HG03103 (cell line): ENCODE measurements around the gene ACBD6.

Experiments used
- ATAC-seq: cut with Tn5 transposase; IDR thresholded peaks from one replicate; pipeline ENCODE4 v1.9.1; 2021; ENCODE audit warnings: low read depth; ENCODE audit not compliant: unreplicated experiment

ACBD6 gene

GRCh38 chr1:180248731-180249681 lies 253.4 kb downstream of the ACBD6 start:
- no peak for ATAC-seq

- no peak for ATAC-seq
Measured at GRCh38 chr1:180248176-180248575, 254.2 kb downstream of the ACBD6 start.

GRCh38 chr1:180247580-180247979 lies 254.8 kb downstream of the ACBD6 start:
- no peak for ATAC-seq

- ATAC-seq: no peak
Measured at GRCh38 chr1:180247061-180247460, 255.3 kb downstream of the ACBD6 start.

- ATAC-seq: no peak
Measured at GRCh38 chr1:180246579-180246978, 255.8 kb downstream of the ACBD6 start.

- ATAC-seq: no peak
Measured at GRCh38 chr1:180244840-180245239, 257.5 kb downstream of the ACBD6 start.

GRCh38 chr1:180243517-180244221 lies 258.7 kb downstream of the ACBD6 start:
- ATAC-seq: no peak

GRCh38 chr1:180241716-180242544 lies 260.4 kb downstream of the ACBD6 start:
- no peak for ATAC-seq

GRCh38 chr1:180239145-180240096 lies 263.0 kb downstream of the ACBD6 start:
- ATAC-seq: no peak

GRCh38 chr1:180238675-180239074 lies 263.7 kb downstream of the ACBD6 start:
- no peak for ATAC-seq
